H7 (cell line): ENCODE measurements around the gene WDR62. TPM values are rescaled to one million over a fixed set of nuclear protein-coding genes. Genes with fewer than 3 reads are reported as not detected.
"Not testable (repeated sequence)": the region's sequence is repeated elsewhere in the genome, so short reads cannot be mapped to it uniquely, and the experiment has no call there.

Experiments
- DNase-seq: peaks from one replicate; pipeline ENCODE4 v3.0.0; 2012
- H3K27me3 ChIP-seq: 2 replicates; pipeline ENCODE4 v1.6.0; 2011; ENCODE audit warnings: mild to moderate bottlenecking, low read length; ENCODE audit not compliant: control insufficient read depth, insufficient read depth
- H3K36me3 ChIP-seq: replicated peaks from 2 replicates; pipeline ENCODE4 v1.5.1; 2011; ENCODE audit warnings: low read length; ENCODE audit not compliant: control insufficient read depth, insufficient read depth
- H3K4me3 ChIP-seq: 2 replicates; pipeline ENCODE4 v1.5.1; 2011; ENCODE audit warnings: low read depth, mild to moderate bottlenecking, control low read depth, low read length, moderate library complexity; ENCODE audit not compliant: insufficient read depth
- total RNA-seq: library from RNA; depleted of rRNA; stranded (reverse); fragments of >200 nt; shearing (Covaris generic); gene quantifications from 2 replicates; pipeline ENCODE4 v1.2.3, GENCODE V29; 2014

The WDR62 gene
- total RNA-seq, 1 experiment from 2014 or later: 35.1 TPM

DNA sequence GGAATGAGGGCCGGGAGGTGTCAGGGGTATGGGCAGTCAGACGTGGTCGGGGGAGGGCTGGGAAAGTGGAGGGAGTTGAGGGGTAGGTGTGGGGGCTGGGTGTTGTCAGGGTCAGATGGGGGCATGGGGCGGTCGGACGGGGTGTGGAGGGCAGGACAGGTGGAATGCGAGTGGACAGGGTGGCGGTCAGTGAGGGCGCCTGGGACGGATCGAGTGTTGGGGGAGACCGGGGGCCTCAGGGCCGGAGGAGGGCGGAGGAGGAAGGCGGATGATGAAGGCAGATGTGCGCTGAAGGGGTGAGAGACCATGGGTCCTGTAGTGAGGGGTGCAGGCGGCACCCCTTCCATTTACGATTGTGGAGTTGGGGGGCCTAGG, 66.3 kb downstream of the WDR62 start:
- Histone ChIP-seq H3K36me3 (peaks cover 22% of the 10 kb centered on the region), H3K4me3 (no peak overlapping the region), H3K27me3 (no peaks in the 10 kb centered on the region)
- DNase-seq: peak; percentile 55

GRCh38 chr19:36121486-36122124, 66.9 kb downstream of the WDR62 start:
- DNase-seq: no peak
- Histone ChIP-seq H3K27me3 (no peaks in the 10 kb centered on the region), H3K36me3 (peaks cover 17% of the 10 kb centered on the region), H3K4me3 (no peak overlapping the region)

DNA sequence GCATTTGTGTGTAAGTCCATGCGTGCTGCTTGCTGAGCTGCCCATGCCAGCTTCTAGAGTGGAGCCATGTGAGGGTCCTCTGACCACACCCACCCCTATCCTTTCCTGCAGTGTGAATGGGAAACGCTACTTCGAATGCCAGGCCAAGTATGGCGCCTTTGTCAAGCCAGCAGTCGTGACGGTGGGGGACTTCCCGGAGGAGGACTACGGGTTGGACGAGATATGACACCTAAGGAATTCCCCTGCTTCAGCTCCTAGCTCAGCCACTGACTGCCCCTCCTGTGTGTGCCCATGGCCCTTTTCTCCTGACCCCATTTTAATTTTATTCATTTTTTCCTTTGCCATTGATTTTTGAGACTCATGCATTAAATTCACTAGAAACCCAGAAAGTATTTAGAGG, 70.9 kb downstream of the WDR62 start:
- no peak overlapping the region for H3K4me3 ChIP-seq
- peak; percentile 14 for DNase-seq
- H3K36me3 ChIP-seq: peaks cover 15% of the 10 kb centered on the region
- no peaks in the 10 kb centered on the region for H3K27me3 ChIP-seq

DNA sequence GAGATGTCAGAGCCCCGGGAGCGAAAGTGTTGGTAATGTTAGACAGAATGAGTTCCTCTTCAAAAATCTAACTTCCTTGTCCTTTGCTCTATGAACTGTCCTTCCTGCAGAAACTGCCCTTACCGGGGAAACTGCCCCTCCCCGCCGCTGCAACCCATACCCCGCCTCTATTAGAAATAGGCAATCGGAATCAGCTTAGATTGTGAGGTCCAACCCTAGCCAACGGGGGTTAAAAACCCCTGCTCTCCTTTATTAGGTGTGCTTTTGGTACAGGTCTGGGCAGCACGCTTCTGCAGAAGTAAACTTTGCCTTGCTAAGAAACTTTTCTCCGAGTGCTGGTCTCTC, 73.7 kb downstream of the WDR62 start:
- peak; percentile 71 for DNase-seq
- peak overlapping the region; percentile 80 for H3K4me3 ChIP-seq
- H3K27me3 ChIP-seq: no peaks in the 10 kb centered on the region
- peaks cover 14% of the 10 kb centered on the region for H3K36me3 ChIP-seq

- not testable (repeated sequence) for H3K4me3 ChIP-seq, H3K36me3 ChIP-seq, H3K27me3 ChIP-seq, DNase-seq
These were observed 76.5 kb downstream of the WDR62 start for GRCh38 chr19:36131221-36131620.

GRCh38 chr19:36134867-36135266, 80.2 kb downstream of the WDR62 start:
- not testable (repeated sequence) for DNase-seq, H3K4me3 ChIP-seq

GRCh38 chr19:36136964-36137686, 82.4 kb downstream of the WDR62 start:
- DNase-seq: peak; percentile 32
- Histone ChIP-seq H3K4me3 (no peak overlapping the region), H3K36me3 (no peaks in the 10 kb centered on the region), H3K27me3 (no peaks in the 10 kb centered on the region)

More at GRCh38 chr19:36134867-36135266, 80.2 kb downstream of the WDR62 start:
- H3K27me3 ChIP-seq, H3K36me3 ChIP-seq: not testable (repeated sequence)

DNA sequence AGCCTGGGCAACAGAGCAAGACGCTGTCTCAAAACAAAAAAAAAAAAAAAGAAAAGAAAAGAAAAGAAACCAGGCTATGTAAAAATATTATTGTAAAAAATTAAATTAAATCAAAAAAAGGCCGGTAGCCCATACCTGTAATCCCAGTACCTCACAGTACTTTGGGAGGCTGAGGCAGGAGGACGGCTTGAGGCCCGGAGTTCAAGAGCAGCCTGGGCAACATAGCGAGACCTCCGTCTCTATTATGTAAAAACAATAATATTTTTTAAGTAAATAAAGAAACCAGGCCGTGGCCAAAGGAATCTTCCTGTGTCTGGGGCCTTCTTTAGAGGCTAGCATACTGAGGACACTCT, 84.4 kb downstream of the WDR62 start:
- H3K27me3 ChIP-seq: no peaks in the 10 kb centered on the region
- peaks cover 8% of the 10 kb centered on the region for H3K36me3 ChIP-seq

GRCh38 chr19:36139473-36140303, 85.0 kb downstream of the WDR62 start, which contains the start of gene CAPNS1:
CAPNS1 (plus strand) TSS chr19:36140066; CDS start chr19:36141012, 946 bp downstream.
- H3K27me3 ChIP-seq: no peaks in the 10 kb centered on the region
- peaks cover 12% of the 10 kb centered on the region for H3K36me3 ChIP-seq
- H3K4me3 ChIP-seq: peak within 1 kb of the TSS; percentile 96
- peak; percentile 98 for DNase-seq

More for the DNA sequence above, 84.4 kb downstream of the WDR62 start:
- H3K4me3 ChIP-seq: peak overlapping the region; percentile 96
- DNase-seq: no peak

DNA sequence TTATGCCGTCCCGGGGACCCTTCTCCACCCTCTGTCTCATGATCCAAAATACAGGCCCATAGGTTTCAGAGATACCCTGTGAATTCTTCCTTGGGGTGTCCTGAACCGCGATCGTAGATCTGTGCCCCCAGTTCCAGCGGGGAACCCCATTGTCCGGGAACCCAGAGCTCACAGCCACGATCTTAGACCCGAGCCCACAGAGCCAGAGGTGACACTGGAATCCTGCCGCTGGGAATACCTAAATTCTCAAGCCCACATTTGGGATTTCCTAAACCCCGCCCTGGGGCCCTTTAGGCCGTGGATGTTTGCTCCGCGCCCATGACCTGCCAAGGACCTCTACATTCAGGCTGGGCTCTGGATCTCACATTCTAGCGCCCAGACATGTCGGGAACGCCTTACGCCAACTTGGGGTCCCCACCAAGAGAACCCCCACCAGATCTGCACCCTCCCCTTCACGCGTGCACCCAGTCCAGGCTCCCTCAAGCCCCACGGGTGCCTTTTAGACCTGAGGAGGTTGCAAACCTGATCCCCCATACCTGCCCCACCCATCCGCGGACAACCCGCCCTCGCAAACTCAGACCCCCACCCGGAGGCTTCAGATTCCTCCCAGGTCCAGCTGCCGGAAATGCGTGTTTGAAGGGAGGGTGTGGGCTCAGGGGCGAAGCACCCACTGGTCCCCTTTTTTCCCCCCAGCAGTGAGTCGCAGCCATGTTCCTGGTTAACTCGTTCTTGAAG, 85.8 kb downstream of the WDR62 start:
- DNase-seq: peak; percentile 93
- no peaks in the 10 kb centered on the region for H3K27me3 ChIP-seq
- H3K4me3 ChIP-seq: peak overlapping the region; percentile 96
- H3K36me3 ChIP-seq: peaks cover 14% of the 10 kb centered on the region

GRCh38 chr19:36141039-36141927, 86.6 kb downstream of the WDR62 start:
- H3K36me3 ChIP-seq: peaks cover 22% of the 10 kb centered on the region
- peak overlapping the region; percentile 96 for H3K4me3 ChIP-seq
- DNase-seq: peak; percentile 98
- H3K27me3 ChIP-seq: no peaks in the 10 kb centered on the region

GRCh38 chr19:36142046-36142445, 87.3 kb downstream of the WDR62 start:
- Histone ChIP-seq H3K27me3 (no peaks in the 10 kb centered on the region), H3K4me3 (no peak overlapping the region), H3K36me3 (peaks cover 27% of the 10 kb centered on the region)
- peak; percentile 63 for DNase-seq

DNA sequence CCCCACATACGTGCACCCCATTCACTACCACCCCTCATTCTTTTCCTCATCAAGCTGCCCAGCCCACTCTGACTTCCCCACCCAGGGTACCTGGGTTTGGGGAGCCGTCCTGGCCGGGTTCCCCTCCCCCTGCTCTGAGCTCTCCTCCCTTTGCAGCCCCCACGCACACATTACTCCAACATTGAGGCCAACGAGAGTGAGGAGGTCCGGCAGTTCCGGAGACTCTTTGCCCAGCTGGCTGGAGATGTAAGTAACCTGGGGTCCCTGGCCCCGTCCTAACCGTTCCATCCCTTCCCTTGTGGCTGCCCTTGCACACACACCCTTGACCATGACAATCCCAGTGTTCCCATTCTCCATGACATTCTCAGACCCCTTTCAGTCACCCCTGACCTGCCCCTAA, 87.8 kb downstream of the WDR62 start:
- no peak overlapping the region for H3K4me3 ChIP-seq
- DNase-seq: peak; percentile 10
- peaks cover 29% of the 10 kb centered on the region for H3K36me3 ChIP-seq
- H3K27me3 ChIP-seq: no peaks in the 10 kb centered on the region
